A172 (cell line): ENCODE measurements around the gene EYS. TPM values are rescaled to one million over a fixed set of nuclear protein-coding genes. Genes with fewer than 3 reads are reported as not detected.
"Not testable (repeated sequence)": the region's sequence is repeated elsewhere in the genome, so short reads cannot be mapped to it uniquely, and the experiment has no call there.

Source experiments
- DNase-seq: peaks from one replicate; pipeline ENCODE4 v3.0.0-alpha.2; 2015; ENCODE audit warnings: low spot score
- total RNA-seq: library from RNA; depleted of rRNA; stranded (reverse); fragments of >200 nt; shearing (Covaris generic); gene quantifications from 2 replicates; pipeline ENCODE4 v1.2.3, GENCODE V29; 2014

The EYS gene
- total RNA-seq, 1 experiment from 2014 or later: 0.24 TPM

DNA sequence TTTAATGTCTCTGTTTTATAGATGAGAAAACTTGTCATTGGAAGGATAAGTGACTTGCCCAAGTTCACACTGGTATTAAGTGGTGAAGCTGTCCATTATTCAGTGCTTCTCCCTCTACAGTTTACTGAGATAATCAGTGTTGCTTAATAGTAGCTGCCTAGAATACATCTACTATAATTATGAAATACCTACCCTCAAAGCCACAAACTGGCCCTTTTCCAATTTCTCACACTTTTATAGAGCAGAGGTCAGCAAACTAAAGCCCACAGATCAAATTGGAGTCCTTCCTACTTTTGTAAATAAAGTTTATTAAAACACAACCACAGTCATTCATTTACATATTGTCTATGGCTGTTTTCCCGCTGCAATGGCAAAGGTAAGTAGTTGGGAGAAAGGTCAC, 73.5 kb downstream of the EYS start:
- no peak for DNase-seq

DNA sequence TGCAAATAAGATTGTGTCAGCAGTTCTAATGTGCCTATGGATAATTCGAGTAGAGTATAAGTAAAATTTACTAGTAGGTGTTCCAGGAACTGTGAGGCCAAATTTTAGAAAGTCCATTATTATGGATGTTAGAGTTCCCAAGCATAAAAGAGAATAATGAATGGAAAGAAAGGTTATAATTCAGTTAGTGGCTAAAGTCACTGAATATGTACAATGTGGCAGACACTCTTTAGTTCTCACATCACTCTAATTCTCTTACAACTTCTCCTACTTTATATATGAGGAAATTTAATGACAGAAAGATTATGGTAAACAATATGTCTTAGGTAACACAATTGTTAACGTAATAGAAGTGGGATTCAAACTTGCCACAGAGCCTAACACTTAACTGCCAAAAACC, 75.3 kb downstream of the EYS start:
- DNase-seq: no peak

DNA sequence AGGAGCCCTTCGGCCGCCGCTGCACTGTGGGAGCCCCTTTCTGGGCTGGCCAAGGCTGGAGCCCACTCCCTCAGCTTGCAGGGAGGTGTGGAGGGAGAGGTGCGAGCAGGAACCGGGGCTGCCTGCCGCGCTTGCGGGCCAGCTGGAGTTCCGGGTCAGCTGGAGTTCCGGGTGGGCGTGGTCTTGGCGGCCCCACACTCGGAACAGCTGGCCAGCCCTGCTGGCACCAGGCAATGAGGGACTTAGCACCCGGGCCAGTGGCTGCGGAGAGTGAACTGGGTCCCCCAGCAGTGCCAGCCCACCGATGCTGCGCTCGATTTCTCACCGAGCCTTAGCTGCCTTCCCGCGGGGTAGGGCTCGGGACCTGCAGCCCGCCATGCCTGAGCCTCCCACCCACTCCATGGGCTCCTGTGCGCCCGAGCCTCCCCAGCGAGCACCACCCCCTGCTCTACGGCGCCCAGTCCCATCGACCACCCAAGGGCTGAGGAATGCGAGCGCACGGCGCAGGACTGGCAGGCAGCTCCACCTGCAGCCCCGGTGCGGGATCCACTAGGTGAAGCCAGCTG, 79.5 kb downstream of the EYS start:
- DNase-seq: not testable (repeated sequence)

DNA sequence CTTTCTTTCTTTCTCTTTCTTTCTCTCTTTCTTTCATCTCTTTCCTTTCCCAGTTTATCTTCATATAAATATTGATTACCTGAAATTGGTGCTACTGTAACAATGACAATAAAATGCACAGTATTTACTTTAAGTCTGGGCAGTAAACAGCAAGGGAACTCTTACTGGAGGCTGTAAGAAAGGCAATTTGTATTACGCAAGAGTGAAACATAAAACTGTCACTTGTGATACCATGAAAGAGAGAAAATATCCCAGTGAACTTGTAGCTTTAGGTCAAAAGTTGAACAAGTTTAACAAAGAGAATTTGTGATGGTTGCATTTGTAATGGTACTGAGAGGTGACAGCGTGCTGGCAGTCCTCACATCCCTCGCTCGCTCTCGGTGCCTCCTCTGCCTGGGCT, 80.0 kb downstream of the EYS start:
- DNase-seq: no peak

DNA sequence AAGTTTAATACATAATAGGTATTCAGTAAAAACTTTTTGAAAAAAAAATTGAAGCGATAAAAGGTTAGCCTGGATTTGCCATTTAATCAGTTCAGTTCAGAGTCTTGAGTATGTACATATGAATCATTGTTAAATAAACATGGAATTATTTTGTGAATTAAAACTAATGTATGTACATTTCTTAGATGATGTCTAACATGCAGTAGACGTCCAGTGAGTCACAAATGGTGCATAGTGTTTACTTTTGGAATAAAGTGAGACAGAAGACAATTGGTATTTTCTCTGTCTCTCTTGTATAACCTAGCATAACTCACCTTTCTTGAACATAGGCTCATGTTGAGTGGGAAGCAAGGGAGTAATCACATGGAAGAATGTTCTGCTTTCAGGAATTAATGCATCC, 83.5 kb downstream of the EYS start:
- DNase-seq: no peak

DNA sequence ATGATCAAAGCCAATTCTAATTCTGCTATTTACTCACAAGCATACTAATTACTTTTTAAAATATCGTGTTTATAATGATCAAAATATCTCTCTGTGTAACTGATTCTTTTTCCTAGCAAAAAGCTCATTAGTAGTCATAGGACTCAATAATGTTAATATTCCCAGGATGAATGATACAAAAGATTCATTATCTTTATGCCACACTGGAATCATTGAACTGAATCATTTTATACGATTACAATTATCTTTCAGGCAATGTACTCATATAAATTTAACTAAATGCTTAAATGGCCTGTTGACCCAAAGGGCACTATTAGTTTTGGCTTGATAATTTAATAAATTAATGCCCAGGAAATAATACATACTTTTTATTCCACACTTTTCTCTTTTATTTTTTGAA, 96.3 kb downstream of the EYS start:
- DNase-seq: no peak

DNA sequence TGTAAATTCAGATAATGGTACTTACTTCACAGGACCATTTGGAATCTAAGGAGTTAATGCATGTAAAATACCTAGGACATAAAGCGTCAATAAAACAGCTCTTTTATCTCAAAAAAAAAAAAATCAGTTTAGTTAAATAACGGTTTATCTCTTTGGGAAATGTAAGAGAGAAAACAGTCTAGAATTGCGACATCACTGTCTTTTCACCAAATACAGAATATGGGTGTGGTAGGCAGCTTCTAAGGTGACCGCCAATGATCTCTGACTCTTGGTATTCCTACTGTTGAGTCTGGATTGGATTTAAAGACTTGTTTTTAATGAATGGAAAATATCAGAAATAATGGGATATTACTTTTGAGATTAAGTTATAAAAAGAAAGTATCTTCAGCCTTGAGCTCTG, 111.5 kb downstream of the EYS start:
- no peak for DNase-seq

DNA sequence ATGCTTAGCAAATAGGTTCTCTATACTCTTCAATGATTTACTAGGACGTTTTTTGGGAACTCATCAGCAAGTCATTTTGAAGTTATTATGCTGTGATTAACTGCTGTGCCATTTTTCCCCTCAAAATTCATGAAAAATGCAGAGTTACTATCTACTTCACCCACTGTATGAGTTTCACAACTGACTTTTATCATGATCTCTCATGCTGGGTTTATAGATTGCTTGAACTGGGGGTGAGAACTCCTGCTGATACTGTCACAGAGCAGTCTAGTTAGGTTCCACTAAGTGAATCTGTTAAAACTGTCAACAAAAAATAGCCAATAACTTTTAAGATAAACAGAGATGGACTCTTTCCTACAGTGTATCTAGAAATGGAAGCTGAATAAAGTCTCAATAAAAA, 136.7 kb downstream of the EYS start:
- no peak for DNase-seq

DNA sequence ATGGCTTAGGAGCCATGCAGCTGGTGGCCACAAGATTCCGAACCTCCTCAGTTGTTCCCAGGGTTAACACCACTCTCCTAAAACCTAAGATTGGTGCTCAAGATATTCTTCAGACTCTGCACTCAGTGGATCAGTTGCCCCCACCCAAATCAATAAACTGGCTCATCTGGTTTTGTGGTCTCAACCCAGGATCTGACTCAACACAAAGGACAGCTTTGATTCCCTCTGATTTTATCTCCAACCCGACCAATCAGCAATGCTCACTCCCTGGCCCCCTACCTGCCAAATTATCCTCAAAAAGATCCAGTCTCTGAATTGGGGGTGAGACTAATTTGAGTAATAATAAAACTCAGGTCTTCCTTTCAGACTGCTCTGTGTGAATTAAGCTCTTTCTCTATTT, 137.5 kb downstream of the EYS start:
- DNase-seq: no peak

DNA sequence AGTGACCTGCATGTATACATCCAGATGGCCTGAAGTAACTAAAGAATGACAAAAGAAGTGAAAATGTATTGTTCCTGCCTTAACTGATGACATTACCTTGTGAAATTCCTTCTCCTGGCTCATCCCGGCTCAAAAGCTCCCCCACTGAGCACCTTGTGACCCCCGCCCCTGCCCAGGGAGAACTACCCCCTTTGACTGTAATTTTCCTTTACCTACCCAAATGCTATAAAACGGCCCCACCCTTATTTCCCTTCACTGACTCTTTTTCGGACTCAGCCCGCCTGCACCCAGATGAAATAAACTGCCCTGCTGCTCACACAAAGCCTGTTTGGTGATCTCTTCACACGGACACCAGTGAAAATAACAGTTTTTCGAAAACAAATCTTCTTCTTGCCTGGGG, 138.0 kb downstream of the EYS start:
- not testable (repeated sequence) for DNase-seq

DNA sequence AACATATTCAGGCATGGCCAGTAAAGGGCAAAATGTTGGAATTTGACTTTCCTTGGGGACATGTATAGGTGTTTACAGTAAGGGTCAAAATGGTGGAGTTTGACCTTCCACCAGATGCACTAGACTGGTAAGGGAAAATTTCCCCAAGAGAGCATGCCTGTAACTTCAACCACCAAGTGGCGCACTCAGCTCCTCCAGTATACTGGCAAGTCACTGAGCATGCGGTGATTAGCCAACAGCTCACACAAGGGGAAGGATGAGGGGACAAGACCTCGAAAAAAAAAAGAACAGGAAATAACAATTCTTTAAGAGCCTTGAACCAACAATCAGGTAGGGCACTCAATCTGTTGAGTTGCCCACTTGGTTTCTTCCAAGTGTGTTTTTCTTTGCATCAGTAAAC, 140.9 kb downstream of the EYS start:
- no peak for DNase-seq

DNA sequence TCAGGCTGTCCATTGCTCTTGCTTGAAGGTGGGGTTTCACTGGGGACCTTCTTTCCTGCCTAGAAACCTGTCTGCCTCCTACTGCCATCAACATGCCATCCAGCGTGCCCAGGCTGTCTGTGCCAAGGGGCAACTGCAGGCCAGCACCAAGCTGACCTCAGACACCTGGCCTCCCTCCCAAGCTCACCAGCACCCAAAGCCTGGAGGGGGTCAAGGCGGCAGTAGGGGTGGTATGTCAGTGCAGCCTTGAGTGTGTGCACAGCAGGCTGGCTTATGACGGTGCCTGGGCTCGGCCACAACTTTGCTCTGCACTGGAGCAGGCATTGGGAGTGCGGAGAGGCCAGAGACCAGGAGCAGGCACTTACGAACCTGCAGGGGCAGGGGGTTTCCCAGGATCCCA, 149.0 kb downstream of the EYS start:
- no peak for DNase-seq

DNA sequence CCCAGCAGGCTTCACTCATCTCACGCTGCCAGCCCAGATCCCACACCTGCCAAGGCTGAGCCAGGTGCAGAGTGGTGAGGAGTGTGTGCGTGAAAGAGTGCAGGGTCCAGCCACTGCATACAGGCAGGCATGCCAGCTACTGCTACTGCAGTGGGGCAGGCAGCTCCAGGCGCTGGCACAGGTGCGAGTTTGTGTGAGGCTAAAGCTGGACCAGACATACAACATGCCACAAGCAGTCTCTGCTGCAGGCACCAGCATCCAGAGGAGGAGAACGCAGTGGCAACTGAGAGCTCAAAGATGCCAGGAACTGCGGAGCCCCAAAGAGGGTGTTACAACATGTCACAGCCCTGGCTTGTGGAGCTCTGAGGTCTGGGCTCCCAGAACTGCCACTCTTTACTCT, 149.8 kb downstream of the EYS start:
- no peak for DNase-seq

DNA sequence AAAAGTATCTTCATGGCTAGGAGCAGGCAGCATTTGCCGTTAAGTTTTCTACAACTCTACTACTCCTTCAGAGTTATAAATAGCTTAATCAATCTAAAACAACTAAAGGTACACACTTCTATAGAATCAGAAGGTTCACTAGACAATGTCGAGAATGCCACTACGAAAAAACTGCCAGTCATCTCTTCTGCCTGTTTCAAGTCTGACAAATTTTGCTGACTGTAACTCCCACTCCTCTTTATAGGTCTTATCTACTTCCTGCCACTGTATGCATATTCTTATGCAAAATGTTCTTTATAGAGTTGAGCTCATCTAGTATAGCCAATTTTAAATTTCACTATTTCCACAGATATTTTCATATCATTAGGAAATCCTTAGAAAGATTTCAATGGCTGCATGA, 160.1 kb downstream of the EYS start:
- no peak for DNase-seq

DNA sequence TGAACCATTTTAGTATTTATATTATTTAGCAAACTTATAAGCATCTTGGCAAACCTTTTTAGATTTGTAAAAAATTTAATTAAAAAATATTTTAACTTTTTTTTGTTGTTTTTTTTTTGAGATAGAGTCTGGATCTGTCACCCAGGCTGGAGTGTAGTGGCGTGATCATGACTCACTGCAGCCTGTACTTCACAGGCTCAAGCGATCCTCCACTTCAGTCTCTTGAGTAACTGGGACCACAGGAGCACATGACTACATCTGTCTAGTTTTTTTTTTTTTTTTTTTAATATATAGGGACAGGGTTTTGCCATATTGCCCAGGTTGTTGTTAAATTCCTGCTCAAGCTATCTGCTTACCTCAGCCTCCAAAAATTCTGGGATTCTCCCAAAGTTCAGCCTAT, 161.1 kb downstream of the EYS start:
- DNase-seq: peak; percentile 45

DNA sequence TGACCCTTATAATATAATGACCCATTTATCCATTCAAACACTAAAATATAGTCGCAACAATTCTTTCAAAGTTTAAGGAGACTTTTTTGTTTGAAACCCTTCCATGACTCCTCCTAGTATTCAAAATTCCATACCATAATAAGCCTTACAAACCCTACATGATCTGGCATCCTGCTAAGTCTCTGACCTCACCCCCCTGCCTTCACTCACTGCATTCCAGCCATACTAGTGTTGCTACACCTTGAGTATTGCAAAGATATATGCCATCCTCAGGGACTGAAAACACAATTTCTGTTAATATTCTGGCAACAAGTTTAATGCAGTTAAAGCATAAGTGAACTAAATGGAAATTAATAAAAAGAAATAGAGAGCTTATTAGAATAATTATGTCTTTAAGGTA, 168.4 kb downstream of the EYS start:
- no peak for DNase-seq

DNA sequence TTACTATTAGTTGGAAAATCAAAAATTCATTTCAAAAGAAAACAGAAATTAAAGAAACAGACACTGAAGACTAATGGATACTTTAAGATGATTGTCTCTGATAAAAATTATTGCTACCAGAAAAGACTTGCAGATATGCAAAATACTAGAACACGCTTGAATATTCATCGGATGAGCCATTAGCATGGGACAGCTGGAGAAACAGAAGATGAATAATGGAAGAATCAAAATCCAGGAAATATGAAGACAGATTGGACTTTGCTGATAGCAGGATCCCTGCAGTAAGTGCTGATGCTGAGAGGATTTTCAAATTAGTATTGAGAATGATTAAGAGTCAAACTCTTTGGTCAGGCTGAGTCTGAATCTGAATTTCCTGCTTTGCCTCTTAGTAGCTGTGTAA, 169.4 kb downstream of the EYS start:
- no peak for DNase-seq

DNA sequence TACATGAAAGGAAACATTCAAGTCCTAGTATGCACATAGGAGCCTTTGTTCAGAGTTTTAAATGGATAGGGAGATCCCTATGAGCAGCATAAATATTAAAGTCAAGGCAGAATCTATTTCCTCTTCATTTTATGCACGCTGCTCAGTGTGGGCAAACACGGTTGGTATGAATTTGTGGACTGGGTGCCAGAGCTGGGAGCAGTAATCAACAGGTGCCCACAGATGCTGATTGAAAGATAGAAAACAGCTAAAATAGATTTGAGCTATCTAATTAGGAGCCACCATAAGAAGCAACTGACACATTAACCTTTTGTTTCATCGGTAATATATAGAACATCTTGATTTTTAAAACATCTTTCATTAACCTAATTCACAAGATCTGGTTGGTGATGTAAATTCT, 175.5 kb downstream of the EYS start:
- no peak for DNase-seq

DNA sequence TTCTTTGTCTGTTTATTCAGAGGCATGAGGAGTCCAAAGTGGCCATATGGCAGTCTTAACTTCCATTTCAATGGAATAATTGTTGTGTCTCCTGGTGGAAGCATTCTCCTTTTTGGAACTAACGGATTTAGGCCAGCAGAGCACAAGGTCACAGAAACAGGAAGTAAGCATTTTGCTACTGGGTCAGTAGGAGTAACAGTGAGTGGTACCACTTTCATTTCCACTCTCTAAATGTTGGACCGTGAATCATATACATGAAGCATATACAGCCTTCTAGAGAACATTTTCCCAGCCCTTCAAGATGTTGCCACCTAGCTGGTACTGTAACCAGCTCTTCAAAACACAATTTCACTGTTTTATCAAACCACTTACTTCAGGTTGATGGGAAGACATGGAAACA, 182.8 kb downstream of the EYS start:
- no peak for DNase-seq

DNA sequence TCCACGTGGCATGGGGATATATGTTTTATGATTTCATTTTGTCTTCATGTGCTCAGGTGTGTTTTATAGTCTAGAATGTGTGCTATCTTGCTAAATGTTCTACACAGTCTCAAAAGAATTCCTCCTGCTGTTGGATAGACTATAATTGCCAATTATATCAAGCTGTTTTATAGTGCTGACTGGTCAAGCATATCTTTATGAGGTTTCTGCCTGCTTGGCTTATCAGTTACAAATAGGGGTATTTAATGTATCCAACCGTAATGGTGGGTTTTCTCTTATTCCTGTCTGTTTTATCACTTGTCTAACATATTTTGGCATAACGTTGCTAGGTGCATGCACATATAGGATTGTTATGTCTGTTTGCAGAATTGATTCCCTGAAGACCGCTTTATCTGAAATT, 201.3 kb downstream of the EYS start:
- DNase-seq: no peak

DNA sequence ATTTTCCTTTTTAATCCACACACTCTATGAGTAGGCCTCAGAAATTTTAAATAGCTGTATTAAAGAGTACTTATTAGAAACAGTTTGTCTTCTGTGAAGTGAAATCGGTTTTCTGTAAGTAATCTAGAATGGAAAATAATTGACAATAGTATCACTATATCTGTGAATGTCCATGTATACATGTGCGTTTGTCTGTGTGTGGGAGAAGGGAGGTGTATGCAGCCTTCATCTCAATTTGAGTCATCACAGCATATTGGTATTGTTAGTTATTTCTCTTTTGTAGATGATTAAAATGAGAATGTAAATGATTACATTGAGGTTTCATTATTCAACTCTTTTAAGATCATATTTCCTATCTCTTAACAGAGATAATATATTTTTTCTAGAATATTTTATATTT, 206.0 kb downstream of the EYS start:
- DNase-seq: no peak

DNA sequence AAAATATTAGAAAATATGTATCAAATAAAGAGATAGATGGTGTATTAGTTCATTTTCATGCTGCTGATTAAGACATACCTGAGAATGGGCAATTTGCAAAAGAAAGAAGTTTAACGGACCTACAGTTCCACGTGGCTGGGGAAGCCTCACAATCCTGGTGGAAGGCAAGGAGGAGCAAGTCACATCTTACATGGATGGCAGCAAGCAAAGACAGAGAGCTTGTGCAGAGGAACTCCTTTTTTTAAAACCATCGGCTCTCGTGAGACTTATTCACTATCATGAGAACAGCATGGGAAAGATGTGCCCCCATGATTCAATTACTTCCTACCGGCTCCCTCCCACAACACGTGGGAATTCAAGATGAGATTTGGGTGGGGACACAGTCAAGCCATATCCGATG, 223.4 kb downstream of the EYS start:
- not testable (repeated sequence) for DNase-seq

DNA sequence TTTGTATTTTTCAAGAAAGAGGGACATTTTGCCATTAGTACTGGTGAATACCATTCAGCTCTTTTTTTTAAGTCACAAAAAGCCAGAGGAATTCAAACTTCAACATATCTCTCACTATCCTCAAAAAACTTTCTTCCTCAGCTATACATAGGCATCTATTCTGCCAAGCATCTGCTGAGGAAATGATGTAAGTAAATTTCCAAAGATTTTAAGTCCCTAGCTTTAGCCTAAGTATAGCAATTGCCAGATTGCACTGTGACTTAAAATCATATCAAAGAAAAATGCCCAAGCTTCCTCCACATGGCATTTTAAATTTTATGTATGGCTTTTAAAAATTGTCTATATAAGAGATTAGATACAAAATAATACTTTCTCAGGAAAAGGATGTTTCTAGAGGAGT, 237.4 kb downstream of the EYS start:
- no peak for DNase-seq

DNA sequence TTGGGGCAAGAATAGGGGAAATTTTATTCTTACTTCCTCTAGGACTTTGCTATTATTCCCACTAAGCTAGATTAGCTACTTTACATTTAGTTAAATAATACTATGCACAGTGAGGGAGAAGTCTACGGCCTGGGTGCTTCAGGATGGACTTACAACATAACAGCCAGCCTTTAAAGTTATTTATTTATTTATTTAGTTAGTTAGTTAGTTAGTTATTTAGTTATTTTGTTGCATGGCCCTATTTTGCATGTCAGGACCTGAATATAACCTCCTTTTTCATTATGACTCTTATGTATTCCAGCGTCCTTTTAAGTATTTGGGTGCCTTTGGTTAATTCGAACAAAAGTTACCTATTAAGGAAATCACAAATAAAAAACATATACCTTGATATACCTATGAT, 238.7 kb downstream of the EYS start:
- no peak for DNase-seq

DNA sequence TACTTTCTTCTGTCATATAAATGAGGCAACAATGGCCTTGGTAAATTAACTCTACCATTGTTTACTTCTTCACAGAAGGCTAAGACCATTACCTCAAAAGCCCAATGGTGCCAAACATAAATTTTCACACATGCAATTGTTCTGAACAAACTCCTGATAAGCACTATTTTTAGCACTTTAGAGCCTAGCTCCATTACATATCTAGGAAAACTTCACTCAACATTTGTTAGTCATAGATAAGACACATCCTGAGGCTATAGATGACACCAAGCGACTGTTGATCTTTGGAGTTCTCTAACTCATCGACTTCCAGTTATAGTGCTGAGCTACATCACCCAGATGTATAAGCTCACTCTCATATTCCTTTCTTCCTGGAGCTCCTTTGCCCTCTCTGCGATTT, 245.9 kb downstream of the EYS start:
- DNase-seq: no peak
